HAP-1 (cell line): ENCODE data around the gene METTL21C.

Source experiments
- DNase-seq, 2 experiments: peaks; one replicate each; pipeline ENCODE4 v3.0.0-alpha.2; 2016 to 2020; ENCODE audit warnings: low spot score in 2 of 2
- H3K27me3 ChIP-seq: fragments of 250-450 bp; sonication (Bioruptor Pico); 2 replicates; pipeline ENCODE4 v1.5.1; 2020; ENCODE audit warnings: low read depth, mild to moderate bottlenecking, moderate library complexity
- H3K36me3 ChIP-seq: fragments of 250-450 bp; sonication (Bioruptor Pico); replicated peaks from 2 replicates; pipeline ENCODE4 v1.5.1; 2020; ENCODE audit warnings: mild to moderate bottlenecking
- H3K4me1 ChIP-seq: fragments of 250-450 bp; sonication (Bioruptor Pico); 2 replicates; pipeline ENCODE4 v1.5.1; 2020; ENCODE audit warnings: mild to moderate bottlenecking
- H3K4me3 ChIP-seq: fragments of 250-450 bp; sonication (Bioruptor Pico); 2 replicates; pipeline ENCODE4 v1.5.1; 2020; ENCODE audit warnings: mild to moderate bottlenecking, moderate library complexity
- H3K9me3 ChIP-seq: fragments of 250-450 bp; sonication (Bioruptor Pico); 2 replicates; pipeline ENCODE4 v1.5.1; 2020; ENCODE audit warnings: mild to moderate bottlenecking, moderate library complexity
- in situ Hi-C: fragments of 300-500 bp; cut with MboI; formaldehyde crosslinking; loops from 3 replicates; pipeline ENCODE4 v1.14.3; 2020; ENCODE audit warnings: low sequenced_read_pairs, inconsistent platforms, mixed read lengths

The METTL21C gene

GRCh38 chr13:102694937-102695336 lies at the start of gene METTL21C:
TSS of gene METTL21C (minus strand) at chr13:102695044. CDS start at chr13:102694498, 546 bp downstream.
- no peak for DNase-seq
- Histone ChIP-seq H3K4me3 (no peak within 1 kb of the TSS), H3K4me1 (peaks cover 5% of the 10 kb centered on the region; the same call in 1 of the 2 replicates), H3K36me3 (no peaks in the 10 kb centered on the region), H3K9me3 (no peaks in the 10 kb centered on the region), H3K27me3 (peaks cover 16% of the 10 kb centered on the region)
- in situ Hi-C loops, result no loop called here

GRCh38 chr13:102742506-102742905 lies 47.7 kb upstream of the METTL21C start:
- no peak for DNase-seq
- in situ Hi-C loops, result no loop called here
- peaks cover 5% of the 10 kb centered on the region for H3K9me3 ChIP-seq
- H3K27me3 ChIP-seq, result peaks cover 14% of the 10 kb centered on the region
- H3K36me3 ChIP-seq, result no peaks in the 10 kb centered on the region
- no peaks in the 10 kb centered on the region for H3K4me1 ChIP-seq
- no peak overlapping the region for H3K4me3 ChIP-seq

- in situ Hi-C loops, result no loop called here
- Histone ChIP-seq H3K36me3 (no peaks in the 10 kb centered on the region), H3K27me3 (peaks cover 14% of the 10 kb centered on the region), H3K4me3 (no peak overlapping the region), H3K9me3 (peaks cover 5% of the 10 kb centered on the region), H3K4me1 (no peaks in the 10 kb centered on the region)
- DNase-seq, result no peak
Observed at GRCh38 chr13:102742101-102742500, 47.3 kb upstream of the METTL21C start.

- Histone ChIP-seq H3K4me1 (no peaks in the 10 kb centered on the region), H3K9me3 (no peaks in the 10 kb centered on the region), H3K4me3 (no peak overlapping the region), H3K36me3 (no peaks in the 10 kb centered on the region), H3K27me3 (peaks cover 21% of the 10 kb centered on the region)
- in situ Hi-C loops, result no loop called here
- no peak for DNase-seq
Observed at GRCh38 chr13:102729560-102730270, 34.9 kb upstream of the METTL21C start.

GRCh38 chr13:102726430-102726829 lies 31.6 kb upstream of the METTL21C start:
- H3K36me3 ChIP-seq, result no peaks in the 10 kb centered on the region
- in situ Hi-C loops, result no loop called here
- H3K9me3 ChIP-seq, result no peaks in the 10 kb centered on the region
- DNase-seq, result no peak
- H3K4me1 ChIP-seq, result no peaks in the 10 kb centered on the region
- peaks cover 17% of the 10 kb centered on the region for H3K27me3 ChIP-seq
- H3K4me3 ChIP-seq, result no peak overlapping the region

- Histone ChIP-seq H3K9me3 (no peaks in the 10 kb centered on the region), H3K4me3 (no peak overlapping the region), H3K27me3 (peaks cover 3% of the 10 kb centered on the region), H3K36me3 (no peaks in the 10 kb centered on the region), H3K4me1 (no peaks in the 10 kb centered on the region)
- in situ Hi-C loops, result no loop called here
- peak; percentile 12 to 19 for DNase-seq
Observed at GRCh38 chr13:102724923-102725322, 30.1 kb upstream of the METTL21C start.

- no peaks in the 10 kb centered on the region for H3K27me3 ChIP-seq
- no peaks in the 10 kb centered on the region for H3K4me1 ChIP-seq
- H3K36me3 ChIP-seq, result no peaks in the 10 kb centered on the region
- H3K9me3 ChIP-seq, result no peaks in the 10 kb centered on the region
- DNase-seq, result no peak
- H3K4me3 ChIP-seq, result no peak overlapping the region
- in situ Hi-C loops, result no loop called here
Observed at GRCh38 chr13:102721800-102722231, 27.0 kb upstream of the METTL21C start.

- Histone ChIP-seq H3K27me3 (no peaks in the 10 kb centered on the region), H3K4me3 (no peak overlapping the region), H3K36me3 (no peaks in the 10 kb centered on the region), H3K9me3 (no peaks in the 10 kb centered on the region), H3K4me1 (no peaks in the 10 kb centered on the region)
- in situ Hi-C loops, result no loop called here
- DNase-seq, result no peak
Observed at GRCh38 chr13:102718746-102719145, 23.9 kb upstream of the METTL21C start.

- H3K4me1 ChIP-seq, result no peaks in the 10 kb centered on the region
- no peak overlapping the region for H3K4me3 ChIP-seq
- no peaks in the 10 kb centered on the region for H3K27me3 ChIP-seq
- in situ Hi-C loops, result no loop called here
- no peaks in the 10 kb centered on the region for H3K9me3 ChIP-seq
- DNase-seq, result no peak
- no peaks in the 10 kb centered on the region for H3K36me3 ChIP-seq
Observed at GRCh38 chr13:102715447-102715846, 20.6 kb upstream of the METTL21C start.

- in situ Hi-C loops, result no loop called here
- H3K27me3 ChIP-seq, result no peaks in the 10 kb centered on the region
- DNase-seq, result no peak
Observed at GRCh38 chr13:102710261-102710679, 15.4 kb upstream of the METTL21C start.

GRCh38 chr13:102709536-102709935 lies 14.7 kb upstream of the METTL21C start:
- no peaks in the 10 kb centered on the region for H3K36me3 ChIP-seq
- no peaks in the 10 kb centered on the region for H3K9me3 ChIP-seq
- peaks cover 3% of the 10 kb centered on the region; the same call in 1 of the 2 replicates for H3K4me1 ChIP-seq
- H3K27me3 ChIP-seq, result no peaks in the 10 kb centered on the region
- DNase-seq, result no peak
- no peak overlapping the region for H3K4me3 ChIP-seq
- in situ Hi-C loops, result no loop called here

More at GRCh38 chr13:102710261-102710679, 15.4 kb upstream of the METTL21C start:
- Histone ChIP-seq H3K4me3 (no peak overlapping the region), H3K4me1 (peaks cover 3% of the 10 kb centered on the region; the same call in 1 of the 2 replicates), H3K9me3 (no peaks in the 10 kb centered on the region), H3K36me3 (no peaks in the 10 kb centered on the region)

GRCh38 chr13:102708991-102709390 lies 14.1 kb upstream of the METTL21C start:
- H3K36me3 ChIP-seq, result no peaks in the 10 kb centered on the region
- in situ Hi-C loops, result no loop called here
- no peak overlapping the region for H3K4me3 ChIP-seq
- H3K27me3 ChIP-seq, result no peaks in the 10 kb centered on the region
- DNase-seq, result no peak
- no peaks in the 10 kb centered on the region for H3K9me3 ChIP-seq
- H3K4me1 ChIP-seq, result peaks cover 3% of the 10 kb centered on the region; the same call in 1 of the 2 replicates

GRCh38 chr13:102708211-102708610 lies 13.4 kb upstream of the METTL21C start:
- no peak for DNase-seq
- H3K4me1 ChIP-seq, result peaks cover 7% of the 10 kb centered on the region; the same call in 1 of the 2 replicates
- H3K27me3 ChIP-seq, result no peaks in the 10 kb centered on the region
- H3K4me3 ChIP-seq, result no peak overlapping the region
- in situ Hi-C loops, result no loop called here
- no peaks in the 10 kb centered on the region for H3K9me3 ChIP-seq
- no peaks in the 10 kb centered on the region for H3K36me3 ChIP-seq

GRCh38 chr13:102707467-102707866 lies 12.6 kb upstream of the METTL21C start:
- DNase-seq, result peak in 1 of 2 experiments; percentile 27
- no peaks in the 10 kb centered on the region for H3K27me3 ChIP-seq
- in situ Hi-C loops, result no loop called here
- H3K9me3 ChIP-seq, result no peaks in the 10 kb centered on the region
- no peaks in the 10 kb centered on the region for H3K36me3 ChIP-seq
- no peak overlapping the region for H3K4me3 ChIP-seq
- H3K4me1 ChIP-seq, result peaks cover 7% of the 10 kb centered on the region; the same call in 1 of the 2 replicates
